ENCODE data around the gene SLC35G3.

Gene SLC35G3

DNA sequence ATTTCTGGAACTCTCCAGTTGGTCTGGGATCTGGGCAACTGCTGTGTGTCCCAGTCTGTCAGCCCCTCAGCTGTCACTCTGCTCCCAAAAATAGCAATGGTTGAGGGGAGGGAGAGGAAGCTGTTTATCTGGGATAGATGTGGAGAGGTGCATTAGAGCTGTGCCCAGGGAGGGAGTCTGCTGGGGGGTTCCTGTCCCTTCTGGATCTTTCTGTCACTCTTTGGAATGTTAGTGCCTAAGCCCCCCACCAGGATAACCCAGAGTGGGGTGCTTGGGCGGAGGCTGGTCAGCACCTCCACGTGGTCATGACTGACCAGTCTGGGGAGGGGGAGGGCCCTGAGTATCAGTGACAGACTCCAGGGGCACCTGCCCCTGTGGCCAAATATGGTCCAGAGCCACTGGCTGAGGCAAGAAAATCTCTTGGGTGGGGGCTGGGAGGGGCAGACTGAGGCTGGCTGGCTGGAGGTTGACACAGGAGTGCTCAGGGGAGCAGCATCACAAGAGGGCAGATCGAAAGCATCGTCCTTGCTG, 46.8 kb downstream of the SLC35G3 start, which contains the start of gene UNC45B:
Gene UNC45B, plus strand, starts transcription at position 443 of the 531 bp plus-strand sequence. CDS start 447 bp downstream, outside the sequence.
- no peak for TF ChIP-seq CTCF (IDR thresholded peaks at IDR 0.05; ENCODE audit: low read depth, low read length, missing control alignments)
- H3K4me3 ChIP-seq (replicated peaks; ENCODE audit: low read depth, low read length): no peak within 1 kb of the TSS
- DNase-seq (ENCODE audit: extremely low read depth, low read depth): no peak

GRCh38 chr17:35146214-35146833, 47.9 kb downstream of the SLC35G3 start:
- H3K4me3 ChIP-seq (replicated peaks; ENCODE audit: low read depth, low read length): no peak overlapping the region
- no peak for TF ChIP-seq CTCF (IDR thresholded peaks at IDR 0.05; ENCODE audit: low read depth, low read length, missing control alignments)
- DNase-seq (ENCODE audit: extremely low read depth, low read depth): no peak

DNA sequence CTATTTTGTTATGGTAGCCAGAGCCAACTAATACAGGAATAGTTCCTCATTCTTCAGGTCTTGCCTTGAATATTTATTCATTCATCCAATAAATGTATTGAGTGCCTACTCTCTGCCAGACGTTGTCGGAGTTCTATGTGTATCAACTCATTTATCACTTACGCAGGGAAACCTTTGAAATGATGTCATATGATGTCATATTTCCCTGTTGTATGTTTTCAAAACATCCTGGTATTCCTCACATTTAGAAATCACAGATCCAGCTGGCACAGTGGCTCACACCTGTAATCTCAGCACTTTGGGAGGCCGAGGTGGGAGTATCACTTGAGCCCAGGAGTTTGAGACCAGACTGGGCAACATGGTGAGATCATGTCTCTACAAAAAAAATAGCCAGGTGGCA, 49.4 kb downstream of the SLC35G3 start:
- no peak overlapping the region for H3K4me3 ChIP-seq (replicated peaks; ENCODE audit: low read depth, low read length)
- no peak for TF ChIP-seq CTCF (IDR thresholded peaks at IDR 0.05; ENCODE audit: low read depth, low read length, missing control alignments)
- no peak for DNase-seq (ENCODE audit: extremely low read depth, low read depth)

Data from HFF-Myc (cell line).